Measurements from ENCODE around the gene ALX1. TPM values are rescaled to one million over a fixed set of nuclear protein-coding genes. Genes with fewer than 3 reads are reported as not detected.

ALX1 gene
- total and polyA plus RNA-seq, 2 of the 4 experiments (the other 2 are of a cell fraction): not detected

Other genes with a start within 250 kb of the ALX1 start
- gene TSPAN19, start 243.9 kb upstream of the ALX1 start, total RNA-seq (2012; rRNA removed): not detected in 2 replicates
- gene TSPAN19, start 243.9 kb upstream of the ALX1 start, polyA plus RNA-seq (2012; rRNA removed): not detected in 2 replicates
- under 0.01 and 0.28 TPM in 2 replicates for gene LRRIQ1, start 243.9 kb upstream of the ALX1 start, total RNA-seq (2012; rRNA removed)
- 0.05 TPM in 1 of 2 replicates, not detected in the other for gene LRRIQ1, start 243.9 kb upstream of the ALX1 start, polyA plus RNA-seq (2012; rRNA removed)